ENCODE results near the gene ARHGDIA.

DNA sequence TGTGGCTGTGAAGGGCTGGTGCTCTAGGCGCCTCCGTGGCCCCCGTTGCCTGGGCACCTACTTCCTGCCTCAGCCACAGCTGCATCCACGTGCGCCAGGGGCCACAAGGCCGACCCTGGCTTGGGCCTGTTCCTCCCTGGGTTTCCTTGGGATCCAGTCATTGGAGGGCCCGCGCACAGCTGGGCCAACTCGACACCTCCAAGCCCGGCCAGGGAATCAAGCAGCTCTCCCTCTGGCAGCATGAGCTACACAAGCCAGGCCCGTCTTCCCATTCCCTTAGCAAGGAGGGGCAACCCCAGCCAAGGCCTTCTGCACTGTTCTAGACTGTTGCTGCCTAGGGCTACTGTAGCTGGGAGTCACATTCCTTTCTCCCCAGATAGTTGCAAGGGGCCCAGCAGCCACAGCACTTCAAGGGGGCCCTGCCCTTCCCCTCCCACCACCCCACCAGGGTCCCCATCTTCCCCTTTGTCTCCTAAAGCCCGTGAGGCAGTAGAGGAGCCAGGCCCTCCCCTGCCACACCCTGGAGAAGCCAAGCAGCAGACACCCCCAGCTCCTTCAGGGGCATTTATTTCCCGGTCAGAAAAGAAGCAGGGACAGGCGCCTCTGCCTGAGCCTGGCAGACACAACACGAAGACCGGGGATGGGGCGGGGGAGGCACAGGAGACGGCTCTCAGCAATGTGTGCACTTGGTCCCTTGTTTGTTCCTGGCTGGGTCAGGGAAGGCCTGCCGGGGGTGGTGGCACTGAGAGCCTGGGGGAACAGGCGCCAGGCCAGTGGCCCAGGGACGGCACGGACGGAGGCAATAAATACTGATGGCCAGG lies 3.8 kb downstream of the ARHGDIA start:
- TF ChIP-seq, protein P1, sequence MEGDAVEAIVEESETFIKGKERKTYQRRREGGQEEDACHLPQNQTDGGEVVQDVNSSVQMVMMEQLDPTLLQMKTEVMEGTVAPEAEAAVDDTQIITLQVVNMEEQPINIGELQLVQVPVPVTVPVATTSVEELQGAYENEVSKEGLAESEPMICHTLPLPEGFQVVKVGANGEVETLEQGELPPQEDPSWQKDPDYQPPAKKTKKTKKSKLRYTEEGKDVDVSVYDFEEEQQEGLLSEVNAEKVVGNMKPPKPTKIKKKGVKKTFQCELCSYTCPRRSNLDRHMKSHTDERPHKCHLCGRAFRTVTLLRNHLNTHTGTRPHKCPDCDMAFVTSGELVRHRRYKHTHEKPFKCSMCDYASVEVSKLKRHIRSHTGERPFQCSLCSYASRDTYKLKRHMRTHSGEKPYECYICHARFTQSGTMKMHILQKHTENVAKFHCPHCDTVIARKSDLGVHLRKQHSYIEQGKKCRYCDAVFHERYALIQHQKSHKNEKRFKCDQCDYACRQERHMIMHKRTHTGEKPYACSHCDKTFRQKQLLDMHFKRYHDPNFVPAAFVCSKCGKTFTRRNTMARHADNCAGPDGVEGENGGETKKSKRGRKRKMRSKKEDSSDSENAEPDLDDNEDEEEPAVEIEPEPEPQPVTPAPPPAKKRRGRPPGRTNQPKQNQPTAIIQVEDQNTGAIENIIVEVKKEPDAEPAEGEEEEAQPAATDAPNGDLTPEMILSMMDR (IDR thresholded peaks at IDR 0.05; ENCODE audit: poor library complexity, severe bottlenecking): no peak
- TF ChIP-seq SMC3 (conservative IDR thresholded peaks at IDR 0.05; ENCODE audit: poor library complexity): no peak
- TF ChIP-seq EP300 (conservative IDR thresholded peaks at IDR 0.05; ENCODE audit: poor library complexity, severe bottlenecking): no peak
